SKM-1 (cell line): ENCODE results near the gene RPS24.
"Not testable (repeated sequence)": the region's sequence is repeated elsewhere in the genome, so short reads cannot be mapped to it uniquely, and the experiment has no call there.

Experiments
- DNase-seq: peaks from one replicate; lab custom pipeline; 2025; ENCODE audit not compliant: unreplicated experiment; lab: John Stamatoyannopoulos, UW

The RPS24 gene

GRCh38 chr10:78047314-78047891, 13.7 kb downstream of the RPS24 start:
- peak; percentile 54 for DNase-seq

- no peak for DNase-seq
These were observed 16.2 kb downstream of the RPS24 start for GRCh38 chr10:78049851-78050250.

GRCh38 chr10:78053211-78053868, 19.7 kb downstream of the RPS24 start:
- DNase-seq, result no peak

GRCh38 chr10:78058562-78058961, 24.9 kb downstream of the RPS24 start:
- no peak for DNase-seq

- no peak for DNase-seq
These were observed 26.4 kb downstream of the RPS24 start for GRCh38 chr10:78059906-78060702.

- no peak for DNase-seq
These were observed 28.6 kb downstream of the RPS24 start for GRCh38 chr10:78062296-78062695.

GRCh38 chr10:78063236-78063635, 29.6 kb downstream of the RPS24 start:
- no peak for DNase-seq

- not testable (repeated sequence) for DNase-seq
These were observed 31.3 kb downstream of the RPS24 start for GRCh38 chr10:78064919-78065318.

- no peak for DNase-seq
These were observed 31.9 kb downstream of the RPS24 start for GRCh38 chr10:78065611-78066010.

GRCh38 chr10:78066012-78066411, 32.3 kb downstream of the RPS24 start:
- no peak for DNase-seq

GRCh38 chr10:78066728-78067430, 33.2 kb downstream of the RPS24 start:
- no peak for DNase-seq

GRCh38 chr10:78069151-78069550, 35.5 kb downstream of the RPS24 start:
- no peak for DNase-seq

- not testable (repeated sequence) for DNase-seq
These were observed 36.4 kb downstream of the RPS24 start for GRCh38 chr10:78070064-78070463.

- DNase-seq, result no peak
These were observed 37.1 kb downstream of the RPS24 start for GRCh38 chr10:78070726-78071125.

GRCh38 chr10:78071140-78071856, 37.6 kb downstream of the RPS24 start:
- DNase-seq, result no peak

- DNase-seq, result no peak
These were observed 38.2 kb downstream of the RPS24 start for GRCh38 chr10:78071857-78072179.

- no peak for DNase-seq
These were observed 38.8 kb downstream of the RPS24 start for GRCh38 chr10:78072504-78072903.

- not testable (repeated sequence) for DNase-seq
These were observed 42.1 kb downstream of the RPS24 start for GRCh38 chr10:78075806-78076205.

GRCh38 chr10:78078539-78079330, 45.1 kb downstream of the RPS24 start:
- DNase-seq, result no peak

GRCh38 chr10:78079411-78079810, 45.7 kb downstream of the RPS24 start:
- no peak for DNase-seq
